ENCODE data around the gene UBALD1. TPM values are rescaled to one million over a fixed set of nuclear protein-coding genes. Genes with fewer than 3 reads are reported as not detected.

Gene UBALD1
- total and polyA plus RNA-seq, 10 of the 15 experiments (the other 5 are each of a cell fraction or from before 2014, with no cell fraction given) = 0.05 to 32.7 (median 5.1) TPM

- CTCF ChIA-PET = interaction anchor here (1.8 kb wide), 1 partner anchor 12 kb away, joined by 8 read pairs; the partner anchor contains the start of gene MGRN1
- H3K9me3 ChIP-seq (replicated peaks; ENCODE audit: control insufficient read depth, insufficient read depth, low read length) = peaks cover 1% of the 10 kb centered on the region; the same call in 1 of the 3 replicates
- FAIRE-seq (no peak), ATAC-seq (no peak), DNase-seq (ENCODE audit: low read depth, low spot score) (no peak)
- H3K4me2 ChIP-seq (ENCODE audit: control insufficient read depth, insufficient read depth) = no peak overlapping the region
- SMC1A ChIA-PET (ENCODE audit: uncharacterized antibody, unreplicated experiment) = no interaction called here
- peaks cover 6 to 10% of the 10 kb centered on the region in 2 experiments for H3K36me3 ChIP-seq (ENCODE audit: control insufficient read depth in 2 of 2, insufficient read depth in 2 of 2, low read length in 1 of 2)
- no peaks in the 10 kb centered on the region for H3K27me3 ChIP-seq (replicated peaks in 1 of 2; ENCODE audit: control insufficient read depth in 2 of 2, insufficient read depth in 2 of 2, low read length in 1 of 2)
- POLR2A ChIA-PET = no interaction called here
- H3K79me2 ChIP-seq (ENCODE audit: control insufficient read depth, insufficient read depth, low read length) = peaks cover 29% of the 10 kb centered on the region
- 99% methylated on average over 13 of the region's 13 CpGs for WGBS (ENCODE audit: insufficient coverage, insufficient replicate concordance, low lambda C conversion rate, missing lambda C conversion rate)
- BruUV-seq (replicated peaks) = no TSS peak
- TF ChIP-seq KLF5 (IDR thresholded peaks at IDR 0.05; ENCODE audit: partially characterized antibody) = no peak
- TF ChIP-seq GATAD2B (conservative IDR thresholded peaks at IDR 0.05; ENCODE audit: low read depth) = no peak
- no peak overlapping the region for H3K4me3 ChIP-seq
- intact Hi-C loops (cut with micrococcal nuclease; ENCODE audit: unreplicated experiment) (loop anchor here (1.0 kb wide), 1 partner anchor 14 kb away; no protein-coding TSS in a partner anchor), in situ Hi-C loops (cut with MboI) (no loop called here)
- no peak overlapping the region for H3K9ac ChIP-seq (ENCODE audit: control insufficient read depth, insufficient read depth, low read length)
- H4K20me1 ChIP-seq (ENCODE audit: control insufficient read depth, insufficient read depth) = peaks cover 9% of the 10 kb centered on the region; the same call in 1 of the 2 replicates
- no peak overlapping the region for H3K27ac ChIP-seq (ENCODE audit: control insufficient read depth, insufficient read depth)
- RAD21 ChIA-PET (ENCODE audit: unreplicated experiment) = no interaction called here
- no peak overlapping the region for H2AFZ ChIP-seq (ENCODE audit: control insufficient read depth, low read depth, low read length)
- H3K4me1 ChIP-seq (ENCODE audit: control insufficient read depth, insufficient read depth, low read length) = peaks cover 5% of the 10 kb centered on the region; the same call in 1 of the 2 replicates
Observed at GRCh38 chr16:4636196-4636595, 21.5 kb upstream of the UBALD1 start.

GRCh38 chr16:4634768-4635167, 20.1 kb upstream of the UBALD1 start:
- Histone ChIP-seq H3K9ac (ENCODE audit: control insufficient read depth, insufficient read depth, low read length) (no peak overlapping the region), H3K4me2 (ENCODE audit: control insufficient read depth, insufficient read depth) (no peak overlapping the region), H2AFZ (ENCODE audit: control insufficient read depth, low read depth, low read length) (no peak overlapping the region), H3K27ac (ENCODE audit: control insufficient read depth, insufficient read depth) (no peak overlapping the region), H3K36me3 (ENCODE audit: control insufficient read depth in 2 of 2, insufficient read depth in 2 of 2, low read length in 1 of 2) (peaks cover 6 to 10% of the 10 kb centered on the region in 2 experiments), H4K20me1 (ENCODE audit: control insufficient read depth, insufficient read depth) (peaks cover under 1% of the 10 kb centered on the region; the same call in 1 of the 2 replicates), H3K4me1 (ENCODE audit: control insufficient read depth, insufficient read depth, low read length) (no peaks in the 10 kb centered on the region), H3K9me3 (replicated peaks; ENCODE audit: control insufficient read depth, insufficient read depth, low read length) (peaks cover 2% of the 10 kb centered on the region; the same call in 1 of the 3 replicates), H3K79me2 (ENCODE audit: control insufficient read depth, insufficient read depth, low read length) (peaks cover 28% of the 10 kb centered on the region), H3K4me3 (no peak overlapping the region), H3K27me3 (replicated peaks in 1 of 2; ENCODE audit: control insufficient read depth in 2 of 2, insufficient read depth in 2 of 2, low read length in 1 of 2) (no peaks in the 10 kb centered on the region)
- FAIRE-seq (no peak), ATAC-seq (no peak), DNase-seq (ENCODE audit: low read depth, low spot score) (no peak)
- no peak for TF ChIP-seq FOXK2 (IDR thresholded peaks at IDR 0.05)
- no peak for TF ChIP-seq MEF2B (IDR thresholded peaks at IDR 0.05; ENCODE audit: partially characterized antibody, poor library complexity, severe bottlenecking)
- no peak for TF ChIP-seq WRNIP1 (IDR thresholded peaks at IDR 0.05; ENCODE audit: borderline replicate concordance, low read depth, low read length)
- TF ChIP-seq POLR2AphosphoS2 (IDR thresholded peaks at IDR 0.05; ENCODE audit: low read depth, low read length) = no peak
- no peak for TF ChIP-seq ATF7 (IDR thresholded peaks at IDR 0.05; ENCODE audit: low read depth)
- no peak for TF ChIP-seq HSF1 (IDR thresholded peaks at IDR 0.05; ENCODE audit: low read depth, low read length)
- TF ChIP-seq SP1 (IDR thresholded peaks at IDR 0.05; ENCODE audit: low read depth, low read length) = no peak
- TF ChIP-seq HDGF (IDR thresholded peaks at IDR 0.05) = no peak
- CTCF ChIA-PET = interaction anchor here (1.1 to 1.8 kb wide), 3 partner anchors 11 to 100 kb away, joined by 3 to 8 read pairs (median 3); partner anchors contain the start of genes ANKS3, DNAAF8 and MGRN1
- in situ Hi-C loops (cut with MboI) (no loop called here), intact Hi-C loops (cut with micrococcal nuclease; ENCODE audit: unreplicated experiment) (no loop called here)
- BruUV-seq (replicated peaks) = no TSS peak
- 93% methylated on average over 12 of the region's 12 CpGs for WGBS (ENCODE audit: insufficient coverage, insufficient replicate concordance, low lambda C conversion rate, missing lambda C conversion rate)
- RAD21 ChIA-PET (ENCODE audit: unreplicated experiment) = no interaction called here
- SMC1A ChIA-PET (ENCODE audit: uncharacterized antibody, unreplicated experiment) = no interaction called here
- POLR2A ChIA-PET = no interaction called here

Data from GM12878 (cell line).